Stimulated activated CD8-positive, alpha-beta memory T cell treated with anti-CD3 and anti-CD28 coated beads, Interleukin-4, amount 100 ng/mL, for 1 hour (primary cell): ENCODE data around the gene CISD2.
"Not testable (repeated sequence)": the region's sequence is repeated elsewhere in the genome, so short reads cannot be mapped to it uniquely, and the experiment has no call there.

Experiments
- DNase-seq, 2 donors: peaks; one replicate each; pipeline ENCODE4 v3.0.0-alpha.2; 2020; ENCODE audit warnings: low read depth in 2 of 2, low spot score in 1 of 2

The CISD2 gene

DNA sequence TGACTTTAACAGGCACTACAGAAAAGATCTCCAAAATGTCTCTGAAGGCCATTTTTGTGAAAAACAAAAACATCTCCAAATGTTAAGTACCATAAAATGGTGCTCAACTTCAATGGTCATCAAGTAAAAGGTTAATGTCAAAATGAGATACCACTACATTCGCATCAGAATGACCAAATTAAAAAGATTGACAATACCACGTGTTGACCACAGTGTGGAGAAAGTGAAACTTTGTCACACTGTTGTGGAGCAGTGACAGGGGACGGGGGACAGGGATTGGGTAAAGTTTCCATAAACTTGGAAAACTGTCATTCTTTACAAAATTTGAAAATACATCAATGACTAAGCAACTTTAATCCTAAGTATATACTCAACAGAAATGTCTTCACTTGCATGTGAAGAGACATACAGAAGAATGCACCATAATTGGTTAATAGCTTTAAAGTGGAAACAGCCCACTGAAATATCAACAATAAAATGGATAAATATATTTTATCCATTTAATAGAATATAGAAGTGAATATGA lies 19.1 kb upstream of the CISD2 start:
- DNase-seq, result no peak

DNA sequence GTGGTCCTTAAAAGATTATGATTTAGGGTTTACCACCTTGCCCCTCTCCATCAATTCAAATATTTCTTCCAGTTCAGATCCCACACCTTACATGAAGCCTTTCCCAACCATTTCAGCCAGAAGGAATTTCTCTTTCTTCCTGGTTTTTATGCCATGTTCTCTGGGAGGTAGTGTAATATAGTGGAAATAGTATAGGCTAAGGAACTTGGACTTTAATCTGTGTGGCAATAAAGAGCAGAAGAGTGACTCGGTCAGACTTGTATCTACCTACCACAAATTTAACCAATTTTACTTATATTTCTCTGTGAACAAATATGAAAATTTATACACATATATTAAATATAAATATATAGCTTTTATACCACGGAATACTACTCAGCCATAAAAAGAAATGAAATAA lies 18.4 kb upstream of the CISD2 start:
- DNase-seq, result no peak

DNA sequence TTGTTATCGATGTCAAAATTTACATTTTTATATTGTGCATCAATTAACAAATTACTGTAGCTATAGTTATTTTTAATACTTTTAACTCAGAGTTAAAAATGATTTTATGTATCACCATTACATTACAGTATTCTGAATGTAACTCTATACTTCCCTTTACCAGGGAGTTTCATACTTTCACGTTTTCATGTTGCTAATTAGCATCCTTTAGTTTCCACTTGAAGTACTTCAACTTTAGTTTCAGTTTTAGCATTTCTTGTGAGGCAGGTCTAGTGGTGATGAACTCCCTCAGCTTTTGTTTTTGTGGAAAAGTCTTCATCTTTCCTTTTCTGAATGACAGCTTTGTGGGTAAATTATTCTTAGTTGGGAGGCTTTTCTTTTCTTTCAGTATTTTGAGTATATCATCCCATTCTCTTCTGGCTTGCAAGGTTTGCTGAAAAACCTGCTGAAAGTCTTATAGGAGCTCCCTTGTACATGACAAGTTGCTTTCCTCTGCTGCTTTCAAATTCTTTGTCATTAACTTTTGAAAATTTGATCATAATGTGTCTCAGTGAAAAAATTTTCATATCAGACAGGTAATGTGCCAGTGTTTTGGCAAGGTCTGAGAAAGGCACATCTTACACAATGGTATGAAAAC lies 9.8 kb upstream of the CISD2 start:
- no peak for DNase-seq

DNA sequence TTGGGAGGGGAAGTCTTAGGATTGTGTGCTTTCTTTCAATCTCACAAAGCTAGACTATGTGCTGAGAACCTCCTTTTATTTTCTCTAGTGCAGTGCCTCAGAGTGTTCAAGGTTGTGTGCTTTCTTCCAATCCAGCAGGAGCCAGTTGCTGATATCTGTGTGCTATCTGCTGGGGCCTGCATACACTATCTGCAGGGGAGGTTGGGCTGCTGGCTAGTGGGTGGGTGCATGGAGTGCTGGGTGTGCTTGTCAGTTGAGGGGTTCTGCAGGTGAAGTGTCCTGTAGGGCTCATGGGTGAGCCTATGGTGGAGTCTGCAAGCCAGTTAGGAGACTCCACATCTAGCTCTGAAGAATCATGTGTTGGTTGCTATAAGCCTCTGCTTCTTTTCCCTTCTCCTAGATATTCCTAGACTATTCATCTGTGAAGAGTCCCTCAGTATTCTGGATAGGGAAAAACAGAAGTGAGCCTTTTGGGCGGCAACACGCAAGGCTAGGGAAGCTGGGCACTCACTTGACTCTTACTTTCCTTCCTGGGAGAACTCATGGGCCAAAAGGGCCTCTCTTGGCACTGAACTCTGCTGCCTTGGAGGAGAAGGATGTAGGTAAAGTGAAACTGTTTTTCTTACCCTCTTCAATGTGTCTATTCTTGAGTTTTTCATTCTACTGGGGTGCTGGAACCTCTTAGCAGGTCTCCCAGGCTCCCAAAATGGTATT lies 8.0 kb upstream of the CISD2 start:
- DNase-seq, result no peak

DNA sequence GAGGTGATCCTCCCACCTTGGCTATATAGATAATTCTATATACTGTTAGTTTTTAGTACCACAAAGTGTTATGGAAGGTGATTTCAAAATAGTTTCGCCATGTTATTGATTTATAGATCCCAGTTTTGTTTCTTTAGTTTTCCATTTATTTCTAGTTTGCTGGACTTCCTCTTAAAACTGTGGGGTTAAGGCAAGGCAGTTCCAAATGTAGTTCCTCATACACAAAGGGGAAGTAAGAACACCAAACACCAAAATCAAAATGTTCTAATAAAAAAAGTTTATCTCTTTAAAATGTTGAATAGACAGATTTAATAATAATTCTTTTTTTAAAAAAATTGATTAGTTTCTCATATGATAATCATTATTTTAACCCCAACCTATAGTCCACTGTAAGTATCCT lies 6.8 kb upstream of the CISD2 start:
- DNase-seq, result no peak

DNA sequence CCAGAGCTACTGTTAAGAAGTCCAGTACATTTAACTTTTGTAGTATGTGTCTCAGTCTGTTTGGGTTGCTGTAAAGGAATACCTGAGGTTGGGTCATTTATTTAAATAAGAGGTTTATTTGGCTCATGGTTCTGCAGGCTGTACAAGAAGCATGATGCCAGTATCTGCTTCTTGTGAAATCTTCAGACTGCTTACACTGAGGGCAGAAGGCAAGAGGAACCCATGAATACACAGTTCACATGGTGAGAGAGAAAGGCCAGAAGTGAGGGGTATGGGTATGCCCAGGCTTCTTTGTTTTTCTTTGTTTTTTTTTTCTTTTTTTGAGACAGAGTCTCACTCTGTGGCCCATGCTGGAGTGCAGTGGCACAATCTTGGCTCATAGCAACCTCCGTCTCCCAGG lies 6.0 kb upstream of the CISD2 start:
- DNase-seq, result no peak

DNA sequence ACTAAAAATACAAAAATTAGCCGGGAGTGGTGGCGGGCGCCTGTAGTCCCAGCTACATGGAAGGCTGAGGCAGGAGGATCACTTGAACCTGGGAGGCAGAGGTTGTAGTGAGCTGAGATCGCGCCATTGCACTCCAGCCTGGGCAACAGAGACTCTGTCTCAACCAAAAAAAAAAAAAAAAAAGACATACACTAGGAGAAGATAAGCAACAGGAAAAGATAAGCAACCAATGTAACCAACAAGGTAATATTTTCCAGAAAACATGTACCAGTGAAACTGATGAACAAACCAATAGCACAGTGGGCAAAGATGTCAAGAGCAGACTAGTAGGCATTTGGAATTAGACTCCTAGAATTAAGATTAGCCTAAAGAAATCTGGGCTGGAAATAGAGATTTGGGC lies 3.5 kb upstream of the CISD2 start:
- not testable (repeated sequence) for DNase-seq

DNA sequence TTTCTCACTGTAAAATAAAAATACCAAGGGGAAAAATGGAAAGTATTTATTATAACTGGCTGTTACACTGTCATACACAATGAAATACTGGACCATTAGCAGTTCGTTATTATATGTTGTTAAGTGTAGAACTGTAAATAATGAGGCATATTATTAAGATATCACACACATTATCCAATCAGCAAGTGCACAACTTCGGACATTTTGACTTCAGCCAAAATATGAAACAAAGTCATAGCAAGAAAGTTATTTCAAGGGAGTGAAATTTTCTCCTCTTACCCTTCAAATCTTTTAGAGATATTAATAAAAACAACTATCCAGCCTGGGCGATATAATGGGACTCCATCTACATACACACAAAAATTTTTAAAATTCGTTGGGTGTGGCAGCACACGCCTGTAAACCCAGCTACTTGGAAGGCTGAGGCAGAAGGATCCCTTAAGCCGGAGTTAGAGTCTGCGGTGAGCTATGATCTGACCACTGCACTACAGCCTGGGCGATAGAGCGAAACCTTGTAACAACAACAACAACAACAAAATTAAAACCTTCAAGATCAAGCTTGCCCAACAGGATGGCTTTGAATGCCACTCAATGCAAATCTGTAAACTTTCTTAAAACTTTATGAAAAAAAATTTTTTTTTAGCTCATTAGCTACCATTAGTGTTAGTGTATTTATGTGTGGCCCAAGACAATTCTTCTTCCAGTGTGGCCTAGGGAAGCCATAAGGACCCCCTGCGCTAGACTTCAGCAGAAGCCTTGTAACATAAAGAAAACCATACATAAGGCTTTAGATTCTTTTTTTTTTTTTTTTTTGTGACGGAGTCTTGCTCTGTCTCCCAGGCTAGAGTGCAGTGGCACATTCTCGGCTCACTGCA lies 1.3 kb upstream of the CISD2 start:
- no peak for DNase-seq

DNA sequence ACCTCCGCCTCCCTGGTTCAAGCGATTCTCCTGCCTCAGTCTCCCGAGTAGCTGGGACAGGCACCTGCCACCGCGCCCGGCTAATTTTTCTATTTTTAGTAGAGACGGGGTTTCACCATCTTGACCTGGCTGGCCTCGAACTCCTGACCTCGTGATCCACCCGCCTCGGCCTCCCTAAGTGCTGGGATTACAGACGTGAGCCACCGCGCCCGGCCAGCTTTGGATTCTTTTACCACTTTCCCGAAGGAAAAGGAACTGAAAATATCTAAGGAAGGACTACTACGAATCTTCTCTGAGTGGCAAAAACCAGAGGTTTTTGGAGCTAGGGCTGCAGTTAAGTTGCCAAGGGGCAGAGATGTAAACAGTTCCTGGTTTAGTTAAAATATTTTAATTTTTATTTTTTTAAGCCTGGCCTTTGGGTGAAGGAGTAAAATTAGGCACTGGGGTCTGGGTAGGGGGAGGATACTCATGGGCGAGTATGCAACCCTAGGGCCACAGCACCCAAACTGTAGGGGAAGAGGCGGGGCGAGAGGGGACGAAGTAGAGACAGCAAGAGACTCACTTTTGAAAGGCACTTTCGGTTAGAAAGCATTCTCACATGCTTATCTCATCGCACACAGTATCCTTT lies 525 bp upstream of the CISD2 start:
- DNase-seq, result no peak

DNA sequence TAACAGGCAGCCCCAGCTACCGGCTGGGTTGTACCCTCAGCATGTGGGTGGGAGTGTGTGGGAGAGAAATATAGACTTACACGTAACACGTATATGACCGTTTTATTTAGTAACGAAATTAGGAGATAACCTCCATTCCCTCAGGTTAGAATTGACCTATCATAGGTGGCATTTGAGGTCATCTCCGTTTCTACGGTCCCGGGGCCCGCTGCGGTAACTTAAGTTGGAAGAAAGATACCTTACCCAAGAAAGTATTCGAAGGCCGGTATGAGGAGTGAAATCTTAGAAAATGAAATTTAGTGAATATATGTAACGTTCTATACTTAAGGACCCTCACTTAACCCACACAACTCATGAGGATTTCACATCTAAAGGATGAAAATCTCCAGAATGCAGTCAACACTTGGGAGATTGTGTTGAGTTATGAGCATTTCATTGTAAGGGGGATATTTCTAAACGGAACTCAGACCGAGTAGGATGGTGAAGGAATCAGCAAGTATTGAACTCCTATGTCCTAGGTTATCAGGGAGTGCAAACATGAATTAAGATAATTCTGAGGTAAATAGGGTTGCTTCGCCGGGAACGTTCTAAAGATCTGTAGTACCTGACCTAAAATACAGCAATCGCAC lies 891 bp downstream of the CISD2 start:
- no peak for DNase-seq

DNA sequence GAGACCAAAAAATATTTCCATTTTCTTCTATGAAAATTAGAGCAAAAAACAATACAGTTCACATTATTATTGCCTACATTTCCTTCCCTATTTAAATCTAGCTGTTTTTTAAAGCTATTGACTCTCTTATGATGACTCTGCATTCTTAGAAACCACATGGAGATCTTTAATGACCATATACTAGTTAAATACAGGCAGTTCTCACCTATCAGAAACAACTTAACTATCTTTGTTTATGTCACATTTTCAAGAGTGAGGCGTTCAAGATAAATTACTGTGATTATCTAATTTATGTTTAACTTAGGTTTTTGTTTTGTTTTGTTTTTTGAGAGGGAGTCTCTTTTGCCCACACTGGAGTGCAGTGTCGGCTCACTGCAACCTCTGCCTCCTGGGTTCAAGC lies 3.0 kb downstream of the CISD2 start:
- DNase-seq, result no peak

DNA sequence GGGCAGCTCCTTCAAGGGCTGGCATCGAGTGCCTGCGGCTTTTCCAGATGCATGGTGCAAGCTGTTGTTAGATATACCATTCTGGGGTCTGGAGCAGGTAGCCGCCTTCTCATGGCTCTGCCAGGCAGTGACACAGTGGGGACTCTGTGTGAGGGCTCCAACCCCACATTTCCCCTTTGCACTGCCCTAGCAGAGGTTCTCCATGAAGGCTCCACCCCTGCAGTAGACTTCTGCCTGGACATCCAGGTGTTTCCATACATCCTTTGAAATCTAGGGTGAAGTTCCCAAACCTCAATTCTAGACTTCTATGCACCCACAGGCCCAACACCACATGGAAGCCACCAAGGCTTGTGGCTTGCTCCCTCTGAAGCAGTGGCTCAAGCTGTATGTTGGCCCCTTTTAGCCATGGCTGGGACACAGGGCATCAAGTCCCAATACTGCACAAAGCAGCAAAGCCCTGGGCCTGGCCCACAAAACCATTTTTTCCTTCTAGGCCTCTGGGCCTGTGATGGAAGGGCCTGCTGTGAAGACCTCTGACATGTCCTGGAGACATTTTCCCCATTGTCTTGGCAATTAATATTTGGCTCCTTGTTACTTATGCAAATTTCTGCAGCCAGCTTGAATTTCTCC lies 8.8 kb downstream of the CISD2 start:
- not testable (repeated sequence) for DNase-seq

DNA sequence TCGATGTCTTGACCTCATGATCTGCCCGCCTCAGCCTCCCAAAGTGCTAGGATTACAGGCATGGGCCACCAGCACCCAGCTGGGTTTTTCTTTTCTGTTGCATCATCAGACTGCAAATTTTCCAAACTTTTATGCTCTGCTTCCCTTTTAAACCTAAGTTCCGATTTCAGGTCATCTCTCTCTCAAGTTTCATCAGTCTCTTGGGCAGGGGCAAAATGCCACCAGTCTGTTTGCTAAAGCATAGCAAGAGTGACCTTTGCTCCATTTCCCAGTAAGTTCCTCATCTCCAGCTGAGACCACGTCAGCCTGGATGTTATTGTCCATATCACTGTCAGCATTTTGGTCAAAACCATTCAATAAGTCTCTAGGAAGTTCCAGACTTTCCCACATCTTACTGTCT lies 9.6 kb downstream of the CISD2 start:
- DNase-seq, result not testable (repeated sequence)

DNA sequence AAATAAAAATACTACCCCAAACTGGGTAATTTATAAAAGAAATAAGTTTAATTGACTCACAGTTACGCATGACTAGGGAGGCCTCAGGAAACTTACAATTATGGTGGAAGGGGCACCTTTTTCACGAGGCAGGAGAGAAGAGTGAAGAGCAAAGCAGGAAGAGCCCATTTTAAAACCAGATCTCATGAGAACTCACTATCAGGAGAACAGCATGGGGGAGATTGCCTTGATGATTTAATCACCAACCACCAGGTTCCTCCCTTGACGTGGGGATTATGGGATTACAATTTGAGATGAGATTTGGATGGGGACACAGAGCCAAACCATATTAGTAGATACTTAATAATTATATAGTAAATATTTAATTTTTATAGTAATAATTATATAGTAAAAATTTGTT lies 10.1 kb downstream of the CISD2 start:
- DNase-seq, result no peak

DNA sequence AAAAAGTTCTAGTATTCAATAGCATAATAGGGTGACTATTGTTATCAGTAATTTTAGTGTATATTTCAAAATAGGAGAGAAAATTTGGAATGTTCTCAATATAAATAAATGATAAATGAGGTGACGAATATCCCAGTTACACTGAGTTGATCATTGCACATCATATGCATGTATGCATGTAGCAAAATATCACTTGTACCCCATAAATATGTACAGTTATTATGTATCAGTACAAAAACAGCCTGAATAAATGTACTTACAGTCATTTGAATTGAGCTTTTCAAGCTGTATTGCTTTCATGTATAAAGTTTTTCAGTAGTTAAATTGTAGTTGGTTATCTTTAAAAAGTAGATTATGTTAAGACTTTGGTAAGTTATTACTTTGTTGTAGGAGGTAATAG lies 12.6 kb downstream of the CISD2 start:
- DNase-seq, result no peak

DNA sequence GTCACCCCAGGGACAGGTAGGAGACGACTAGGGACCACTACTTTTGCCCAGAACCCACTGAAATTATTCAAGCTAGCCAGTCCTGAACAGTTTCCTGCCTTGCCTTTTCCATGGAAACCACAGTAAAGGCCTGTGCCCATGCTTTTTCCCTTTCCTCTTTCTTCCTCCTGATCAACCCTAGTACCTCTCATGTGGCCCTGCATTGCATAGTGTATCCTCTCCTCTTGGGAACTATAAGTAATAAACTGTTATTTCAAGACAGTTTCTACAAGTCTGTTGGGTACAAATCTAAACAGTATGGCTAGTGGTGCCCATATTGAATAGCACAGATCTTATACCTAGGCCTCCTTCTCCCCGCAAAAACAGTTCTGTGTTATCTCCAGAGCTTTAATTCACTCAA lies 14.5 kb downstream of the CISD2 start:
- no peak for DNase-seq

DNA sequence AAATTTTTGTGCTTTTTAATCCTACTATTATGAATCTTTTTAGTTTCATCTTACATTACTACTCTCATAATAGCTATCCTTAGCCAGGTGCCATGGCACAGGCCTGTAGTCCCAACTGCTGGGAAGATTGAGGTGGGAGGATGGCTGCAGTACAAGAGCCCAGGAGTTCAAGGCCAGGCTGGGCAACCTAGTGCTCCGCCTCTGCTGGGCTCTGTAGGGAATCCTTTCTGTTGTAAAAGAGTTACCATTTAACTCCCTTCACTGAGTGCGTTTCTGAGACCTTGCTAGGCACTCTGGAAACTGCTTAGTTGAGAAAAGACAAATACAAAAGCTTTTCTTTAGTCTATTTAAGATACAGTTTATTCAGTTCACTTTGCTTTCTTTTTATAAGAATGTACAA lies 19.8 kb downstream of the CISD2 start:
- not testable (repeated sequence) for DNase-seq

DNA sequence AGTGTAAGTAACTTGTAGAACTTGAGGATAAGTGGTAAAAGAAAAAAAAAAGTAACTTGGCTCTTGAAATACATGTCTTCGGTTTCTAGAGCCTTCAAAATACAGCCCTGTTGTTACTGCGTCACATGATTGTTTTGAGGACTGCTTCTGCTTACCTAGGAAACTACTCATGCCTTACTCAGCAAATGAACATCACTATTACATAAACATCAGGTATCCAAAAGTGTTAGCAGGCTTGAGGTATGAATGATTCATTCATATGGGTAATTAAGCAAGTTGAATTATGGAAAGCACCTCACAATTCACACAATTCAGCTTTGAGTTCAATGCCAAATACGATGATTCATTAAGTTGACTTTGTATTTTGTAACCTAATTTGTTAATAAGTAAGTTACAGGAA lies 21.1 kb downstream of the CISD2 start:
- DNase-seq, result not testable (repeated sequence)

DNA sequence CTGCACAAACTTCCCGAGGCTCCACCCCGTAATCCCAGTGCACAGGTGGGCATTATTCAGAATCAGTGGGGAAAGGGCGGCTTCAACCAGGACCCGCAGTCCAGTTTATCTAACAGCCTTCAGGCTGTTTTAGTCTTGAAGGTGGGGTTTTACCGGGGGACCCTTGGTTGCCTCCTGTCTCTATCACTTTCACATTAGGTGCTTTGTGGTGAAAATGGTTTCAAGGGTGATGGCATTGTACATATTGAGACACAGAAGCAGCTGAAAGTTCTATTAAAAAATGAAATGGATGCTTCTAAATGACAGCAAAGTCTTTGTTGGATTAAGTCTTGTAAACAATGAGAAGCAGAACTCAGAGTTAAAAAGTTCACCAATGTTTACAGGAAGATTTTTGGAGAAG lies 27.8 kb downstream of the CISD2 start:
- not testable (repeated sequence) for DNase-seq

DNA sequence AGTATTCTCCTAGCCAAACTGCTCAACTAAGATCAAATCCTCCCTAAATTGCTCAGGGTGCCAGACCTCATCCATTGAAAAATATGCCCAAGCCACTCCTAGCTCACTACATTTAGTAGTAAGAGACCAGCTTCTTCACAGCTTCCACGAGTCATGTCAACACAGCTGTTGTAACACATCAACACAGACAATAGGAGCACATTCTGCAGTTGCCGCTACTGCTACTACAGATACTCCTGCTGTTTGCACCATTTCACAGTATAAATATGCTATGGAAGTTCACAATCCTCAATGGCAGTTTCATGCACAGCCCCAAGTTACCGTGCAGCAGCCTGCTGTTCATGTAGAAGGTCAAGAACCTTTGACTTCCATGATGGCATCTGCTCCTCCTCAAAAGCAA lies 28.8 kb downstream of the CISD2 start:
- DNase-seq, result not testable (repeated sequence)
